IPS-18c (cell line): ENCODE measurements around the gene TSPAN19.
"Not testable (repeated sequence)": the region's sequence is repeated elsewhere in the genome, so short reads cannot be mapped to it uniquely, and the experiment has no call there.

Experiments
- H3K4me3 ChIP-seq: 2 replicates; pipeline ENCODE4 v1.7.0; 2013; ENCODE audit warnings: low read depth, mild to moderate bottlenecking, low read length, moderate library complexity; ENCODE audit not compliant: insufficient read depth
- H3K9me3 ChIP-seq: one replicate; pipeline ENCODE4 v1.6.1; 2013; ENCODE audit warnings: mild to moderate bottlenecking, low read length, moderate library complexity; ENCODE audit not compliant: control insufficient read depth, insufficient read depth

TSPAN19 gene

DNA sequence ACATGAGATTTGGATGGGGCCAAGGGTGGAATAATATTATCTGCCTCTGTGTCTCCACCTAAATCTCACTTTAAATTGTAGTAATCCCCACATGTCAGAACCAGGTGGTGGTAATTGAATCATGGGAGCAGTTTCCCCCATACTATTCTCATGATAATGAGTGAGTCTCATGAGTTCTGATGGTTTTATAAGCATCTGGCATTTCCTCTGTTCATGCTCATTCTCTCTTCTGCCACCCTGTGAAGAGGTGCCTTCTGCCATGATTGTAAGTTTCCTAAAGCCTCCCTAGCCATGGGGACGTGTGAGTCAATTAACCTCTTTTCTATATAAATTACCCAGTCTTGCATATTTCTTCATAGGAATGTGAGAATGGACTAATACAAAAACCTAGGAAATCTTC is 29.9 kb downstream of the TSPAN19 start:
- Histone ChIP-seq H3K4me3 (no peak overlapping the region), H3K9me3 (no peaks in the 10 kb centered on the region)

DNA sequence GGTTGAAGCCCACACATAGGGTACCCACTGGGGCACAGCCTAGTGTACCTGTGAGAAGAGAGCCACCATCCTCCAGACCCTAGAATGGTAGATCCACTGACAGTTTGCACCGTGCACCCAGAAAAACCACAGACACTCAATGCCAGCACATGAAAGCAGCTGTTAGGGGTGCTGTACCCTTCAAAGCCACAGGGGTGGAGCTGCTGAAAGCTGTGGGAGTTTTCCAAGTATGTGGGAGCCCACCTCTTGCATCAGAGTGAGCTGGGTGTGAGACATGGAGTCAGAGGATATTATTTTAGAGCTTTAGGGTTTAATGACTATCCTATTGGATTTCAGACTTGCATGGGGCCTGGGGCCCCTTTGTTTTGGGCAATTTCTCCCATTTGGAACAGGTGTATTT is 30.5 kb downstream of the TSPAN19 start:
- Histone ChIP-seq H3K4me3 (no peak overlapping the region), H3K9me3 (no peaks in the 10 kb centered on the region)

DNA sequence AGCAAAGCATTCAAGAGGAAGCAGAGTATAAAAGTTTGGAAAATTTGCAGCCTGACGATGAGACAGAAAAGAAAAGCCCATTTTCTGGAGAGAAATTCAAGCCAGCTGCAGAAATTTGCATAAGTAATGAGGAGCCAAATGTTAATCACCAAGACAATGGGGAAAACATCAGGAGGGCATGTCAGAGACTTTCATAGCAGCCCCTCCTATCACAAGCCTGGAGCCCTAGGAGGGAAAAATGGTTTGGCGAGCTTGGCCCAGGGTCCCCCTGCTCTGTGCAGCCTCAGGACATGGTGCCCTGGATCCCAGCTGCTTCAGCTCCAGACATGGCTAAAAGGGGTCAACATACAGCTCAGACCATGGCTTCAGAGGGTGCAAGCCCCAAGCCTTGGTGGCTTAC is 31.0 kb downstream of the TSPAN19 start:
- H3K9me3 ChIP-seq, H3K4me3 ChIP-seq: not testable (repeated sequence)

DNA sequence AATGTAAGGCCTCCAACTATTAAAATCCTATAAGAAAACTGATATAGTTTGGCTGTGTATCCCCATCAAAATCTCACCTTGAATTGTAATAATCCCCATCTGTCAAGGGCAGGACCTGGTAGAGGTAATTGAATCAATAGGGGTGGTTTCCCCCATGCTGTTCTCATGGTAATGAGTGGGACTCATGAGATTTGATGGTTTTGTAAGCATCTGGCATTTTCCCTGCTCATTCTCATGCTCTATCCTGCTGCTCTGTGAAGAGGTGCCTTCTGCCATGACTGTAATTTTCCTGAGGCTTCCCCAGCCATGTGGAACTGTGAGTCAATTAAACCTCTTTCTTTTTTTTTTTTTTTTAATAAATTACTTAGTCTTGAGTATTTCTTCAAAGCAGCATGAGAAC is 31.9 kb downstream of the TSPAN19 start:
- H3K9me3 ChIP-seq: no peaks in the 10 kb centered on the region
- no peak overlapping the region for H3K4me3 ChIP-seq

DNA sequence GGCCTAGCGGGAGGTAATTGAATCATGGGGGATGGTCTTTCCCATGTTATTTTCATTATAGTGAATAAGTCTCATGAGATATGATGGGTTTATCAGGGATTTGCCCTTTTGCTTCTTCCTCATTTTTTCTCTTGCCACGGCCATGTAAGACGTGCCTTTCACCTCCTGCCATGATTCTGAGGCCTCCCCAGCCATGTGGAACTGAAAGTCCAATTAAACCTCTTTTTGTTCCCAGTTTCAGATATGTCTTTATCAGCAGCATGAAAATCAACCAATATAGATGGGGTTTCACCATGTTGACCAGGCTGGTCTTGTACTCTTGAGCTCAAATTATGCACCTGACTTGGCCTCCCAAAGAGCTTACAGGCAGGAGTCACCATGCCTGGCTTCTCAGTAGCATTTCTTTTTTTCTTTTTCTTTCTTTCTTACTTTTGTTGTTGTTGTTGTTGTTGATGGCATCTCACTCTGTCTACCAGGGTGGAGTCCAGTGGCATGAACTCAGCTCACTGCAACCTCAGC is 33.2 kb downstream of the TSPAN19 start:
- Histone ChIP-seq H3K4me3 (no peak overlapping the region), H3K9me3 (no peaks in the 10 kb centered on the region)

DNA sequence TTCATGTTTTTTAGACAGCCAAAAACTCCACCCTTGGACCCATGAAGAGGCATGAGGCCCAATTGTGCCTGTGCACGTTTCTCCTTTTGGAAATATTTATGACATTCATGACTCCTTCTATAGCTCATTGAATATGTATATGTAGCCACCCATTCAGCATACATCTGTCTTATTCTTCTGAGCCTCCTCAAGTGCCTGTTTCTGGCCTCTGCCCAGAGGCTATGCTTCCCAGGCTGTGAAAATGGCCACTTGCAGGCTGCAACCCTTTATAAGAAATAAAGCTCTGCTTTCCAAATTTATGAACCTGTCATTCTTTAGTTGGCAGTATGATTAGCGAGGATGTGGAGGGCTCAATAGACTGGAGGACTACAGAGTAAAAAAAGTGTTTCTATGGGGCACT is 35.3 kb downstream of the TSPAN19 start:
- H3K9me3 ChIP-seq: no peaks in the 10 kb centered on the region
- H3K4me3 ChIP-seq: no peak overlapping the region

DNA sequence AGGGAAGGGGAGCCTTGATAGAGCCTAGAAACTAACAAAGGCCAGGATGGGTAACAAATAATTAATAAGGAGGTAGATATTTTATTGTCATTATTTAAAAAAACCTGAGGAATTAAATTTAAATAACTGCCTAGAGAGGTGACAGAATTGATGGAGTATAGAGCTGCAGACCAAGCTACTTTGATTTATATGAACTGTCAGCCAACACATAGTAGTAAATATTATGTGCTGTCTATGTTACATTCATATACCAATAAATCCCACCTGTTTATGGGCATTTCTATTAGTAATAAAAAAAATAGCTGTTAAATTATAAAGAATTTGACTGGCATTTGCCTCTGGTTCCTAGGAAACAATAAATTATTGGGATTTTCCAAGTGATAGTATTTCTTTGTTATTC is 37.7 kb downstream of the TSPAN19 start:
- Histone ChIP-seq H3K4me3 (no peak overlapping the region), H3K9me3 (no peaks in the 10 kb centered on the region)

DNA sequence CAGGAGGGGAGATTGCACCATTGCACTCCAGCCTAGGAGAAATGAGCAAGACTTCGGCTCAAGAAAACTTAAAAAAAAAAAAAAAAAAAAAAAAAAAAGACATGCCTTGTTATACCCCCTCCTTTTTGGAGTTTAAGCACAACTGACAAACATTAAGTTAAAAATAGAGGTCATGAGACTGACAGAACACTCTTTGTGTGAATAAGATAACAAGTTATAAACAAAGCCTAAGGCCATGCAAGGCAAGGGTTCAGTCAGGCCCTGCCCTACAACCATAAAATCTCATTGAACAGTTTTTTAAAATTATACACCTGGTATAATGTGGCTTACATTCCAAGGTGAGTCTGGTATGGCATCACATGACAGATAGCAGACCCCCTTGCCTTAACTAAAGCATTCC is 39.3 kb downstream of the TSPAN19 start:
- Histone ChIP-seq H3K9me3 (no peaks in the 10 kb centered on the region), H3K4me3 (no peak overlapping the region)

DNA sequence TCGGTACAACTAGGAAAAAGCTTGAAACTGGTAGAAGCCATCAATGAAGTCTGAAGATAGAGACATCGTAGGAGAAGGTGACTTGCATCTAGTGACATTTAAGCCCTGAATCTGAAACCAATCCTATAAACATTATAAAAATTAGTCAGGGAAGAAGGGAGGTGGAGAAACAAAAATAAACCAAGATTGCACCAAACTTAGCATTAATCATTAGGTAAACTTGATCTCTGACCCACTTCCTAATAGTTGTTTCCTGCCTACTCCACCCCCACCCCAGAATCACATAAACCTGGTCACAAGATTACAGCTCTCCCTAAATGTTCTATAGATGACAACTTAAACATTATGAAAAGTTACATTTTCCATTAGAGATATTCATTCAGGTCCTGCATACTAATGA is 40.4 kb downstream of the TSPAN19 start:
- H3K9me3 ChIP-seq: no peaks in the 10 kb centered on the region
- no peak overlapping the region for H3K4me3 ChIP-seq

DNA sequence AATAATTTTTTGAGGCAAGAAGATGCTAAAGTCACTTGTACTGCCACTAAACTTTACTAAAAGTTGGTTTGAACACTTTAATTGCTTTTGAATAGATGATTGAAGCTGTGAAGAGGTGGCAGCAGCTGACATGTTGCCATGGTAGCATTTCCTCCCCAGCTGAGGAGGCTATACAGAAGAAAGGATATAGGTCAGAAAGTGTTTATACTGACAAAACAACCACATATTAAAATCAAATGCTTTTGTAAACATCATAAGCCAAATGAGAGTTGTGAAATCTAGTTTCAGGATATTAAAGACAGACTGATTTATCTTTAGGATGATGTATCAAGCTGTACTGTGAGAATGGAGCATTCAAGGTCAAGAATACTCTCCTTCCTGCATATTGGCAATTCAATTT is 41.7 kb downstream of the TSPAN19 start:
- no peaks in the 10 kb centered on the region for H3K9me3 ChIP-seq
- H3K4me3 ChIP-seq: no peak overlapping the region

DNA sequence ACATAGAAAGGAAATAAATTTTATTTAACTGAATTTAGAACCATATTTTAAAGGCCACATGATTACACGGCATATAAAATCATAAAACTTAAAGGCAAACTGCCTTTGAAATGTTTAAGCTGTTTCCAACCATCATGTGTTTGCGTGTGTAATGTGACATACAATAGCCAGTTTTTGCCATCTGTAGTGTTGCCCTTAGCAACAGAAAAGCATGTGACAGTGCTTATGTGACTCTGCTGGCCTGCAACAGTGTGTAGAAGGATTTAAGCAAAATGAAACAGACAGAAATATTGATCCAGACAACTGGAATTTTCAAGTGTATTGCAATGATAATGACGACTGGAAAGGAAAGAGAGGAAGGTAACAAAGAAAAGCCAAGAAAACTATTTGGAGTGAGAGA is 49.5 kb downstream of the TSPAN19 start:
- Histone ChIP-seq H3K4me3 (no peak overlapping the region), H3K9me3 (no peaks in the 10 kb centered on the region)

DNA sequence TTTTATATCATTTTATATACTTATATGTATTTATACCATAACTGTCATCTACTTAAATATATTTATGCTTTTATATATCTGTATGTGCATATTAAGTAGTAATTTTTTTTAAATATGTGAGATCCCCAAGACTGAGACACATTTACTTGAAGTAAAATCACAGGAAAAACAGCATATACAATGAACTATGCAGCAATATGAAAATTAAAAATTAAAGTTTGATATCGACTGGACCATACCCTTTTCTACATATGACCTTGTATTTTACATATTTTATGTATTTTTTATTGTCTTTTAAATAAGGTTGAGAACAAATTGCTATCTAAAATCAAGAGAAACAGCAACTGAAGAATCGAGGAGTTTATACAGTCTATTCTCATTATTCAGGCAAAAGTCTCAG is 50.0 kb downstream of the TSPAN19 start:
- H3K4me3 ChIP-seq: no peak overlapping the region
- H3K9me3 ChIP-seq: no peaks in the 10 kb centered on the region

DNA sequence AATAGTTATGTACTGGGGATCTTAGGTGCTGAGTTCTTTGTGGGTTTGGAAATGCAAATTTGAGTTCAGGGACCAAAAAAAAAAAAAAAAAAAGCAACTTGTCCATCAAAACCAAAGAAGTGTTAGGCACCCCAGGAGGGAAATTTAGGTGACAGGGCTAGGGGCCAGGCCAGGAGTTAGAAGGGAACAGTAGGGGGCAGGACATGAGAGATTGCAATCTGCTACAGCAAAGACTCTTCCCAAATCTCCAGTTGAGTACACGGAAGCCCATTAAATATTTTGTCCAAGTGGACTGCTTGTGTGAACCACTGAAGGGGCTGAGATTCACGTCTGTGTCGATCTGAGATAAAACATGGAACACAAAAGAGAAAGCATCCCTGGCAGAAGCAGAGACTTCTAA is 52.8 kb downstream of the TSPAN19 start:
- no peak overlapping the region for H3K4me3 ChIP-seq

DNA sequence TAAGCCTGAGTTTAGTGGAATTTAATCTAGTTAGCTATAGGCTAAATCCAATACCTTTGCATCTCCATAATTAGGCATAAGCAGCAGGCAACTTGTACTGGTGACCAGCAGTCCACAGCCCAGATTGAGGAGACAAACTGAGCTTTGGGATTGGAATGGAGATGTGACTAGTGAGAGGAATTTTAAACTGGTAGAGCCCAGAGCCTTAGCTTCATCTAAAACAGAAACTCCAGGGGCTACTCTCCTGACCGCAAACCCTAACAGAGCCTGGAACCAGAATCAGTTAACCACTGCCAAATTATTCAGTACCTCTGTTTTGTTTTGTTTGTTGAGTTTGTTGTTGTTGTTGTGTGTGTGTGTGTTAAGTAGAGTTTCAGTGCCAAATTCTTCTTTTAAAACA is 53.2 kb downstream of the TSPAN19 start:
- Histone ChIP-seq H3K4me3 (no peak overlapping the region), H3K9me3 (no peaks in the 10 kb centered on the region)

More for the DNA sequence above, 52.8 kb downstream of the TSPAN19 start:
- H3K9me3 ChIP-seq: no peaks in the 10 kb centered on the region

DNA sequence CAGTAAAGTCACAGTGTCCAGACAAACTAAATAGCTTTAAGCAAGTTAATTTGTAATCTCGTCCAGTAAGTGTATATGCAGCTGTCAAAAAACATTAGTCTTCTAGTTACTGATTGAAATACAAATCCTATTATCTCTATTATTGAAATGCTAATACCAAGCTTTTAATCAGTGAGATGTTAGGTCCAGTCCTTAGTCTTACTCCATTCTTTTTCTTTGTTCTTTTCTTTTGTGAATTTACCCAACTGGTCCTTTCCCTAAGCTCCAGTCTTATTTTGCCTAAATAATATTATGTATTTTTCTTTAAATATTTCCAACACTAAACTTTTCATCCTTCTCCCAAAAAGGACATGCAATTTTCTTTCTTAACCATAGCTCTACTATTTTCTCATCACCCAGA is 57.2 kb downstream of the TSPAN19 start:
- no peaks in the 10 kb centered on the region for H3K9me3 ChIP-seq
- no peak overlapping the region for H3K4me3 ChIP-seq

DNA sequence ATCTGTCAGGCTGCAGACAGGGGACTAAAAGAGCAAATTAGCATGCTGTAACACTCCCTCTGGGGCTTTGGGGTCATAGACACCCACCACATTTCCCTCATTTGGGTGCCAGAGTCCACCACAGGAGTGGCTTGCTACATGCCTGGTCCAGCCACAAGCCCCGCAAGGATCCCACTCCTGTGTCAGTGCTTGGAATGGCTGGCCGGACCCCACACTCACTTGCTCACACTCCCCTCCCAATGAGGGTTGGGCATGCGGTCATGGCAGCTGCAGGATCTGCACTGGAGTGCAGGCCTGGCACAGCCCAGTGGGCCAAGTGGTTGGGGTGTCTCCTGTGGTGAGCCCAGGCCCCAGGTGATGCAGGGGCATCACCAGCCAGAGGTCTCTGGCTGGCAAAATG is 59.9 kb downstream of the TSPAN19 start:
- H3K4me3 ChIP-seq: no peak overlapping the region
- H3K9me3 ChIP-seq: no peaks in the 10 kb centered on the region

DNA sequence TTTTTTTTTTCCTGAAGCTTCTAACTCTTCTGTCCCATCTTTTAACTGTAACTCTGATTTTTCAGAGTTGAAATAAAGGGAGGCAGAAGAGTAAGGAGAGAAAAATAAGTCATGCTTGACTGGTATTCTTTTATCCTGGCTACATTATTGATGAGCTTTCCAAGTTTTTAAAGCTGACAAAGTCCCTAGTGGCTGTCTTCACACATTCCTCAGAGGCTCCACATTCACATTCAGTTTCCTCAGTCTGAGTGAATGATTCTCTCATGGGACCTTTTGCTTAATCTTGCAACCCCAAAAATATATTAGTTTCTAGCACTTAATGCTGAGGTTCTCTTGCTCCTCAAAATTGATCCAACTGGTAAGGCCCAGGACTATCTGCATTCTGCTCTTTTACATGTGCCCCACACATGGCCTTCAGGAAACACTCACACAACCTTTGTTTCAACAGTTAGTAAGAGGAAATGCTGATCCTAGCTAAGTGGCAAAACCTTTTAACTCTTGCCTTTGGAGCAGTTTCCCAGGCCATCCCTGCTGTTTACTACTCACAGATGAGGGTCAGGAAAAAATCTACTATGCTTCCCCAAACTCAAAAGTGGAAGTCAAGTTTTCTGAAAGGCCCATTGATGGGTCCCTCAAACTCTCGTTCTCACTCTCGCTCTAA is 61.8 kb downstream of the TSPAN19 start:
- H3K4me3 ChIP-seq: no peak overlapping the region
- H3K9me3 ChIP-seq: no peaks in the 10 kb centered on the region

DNA sequence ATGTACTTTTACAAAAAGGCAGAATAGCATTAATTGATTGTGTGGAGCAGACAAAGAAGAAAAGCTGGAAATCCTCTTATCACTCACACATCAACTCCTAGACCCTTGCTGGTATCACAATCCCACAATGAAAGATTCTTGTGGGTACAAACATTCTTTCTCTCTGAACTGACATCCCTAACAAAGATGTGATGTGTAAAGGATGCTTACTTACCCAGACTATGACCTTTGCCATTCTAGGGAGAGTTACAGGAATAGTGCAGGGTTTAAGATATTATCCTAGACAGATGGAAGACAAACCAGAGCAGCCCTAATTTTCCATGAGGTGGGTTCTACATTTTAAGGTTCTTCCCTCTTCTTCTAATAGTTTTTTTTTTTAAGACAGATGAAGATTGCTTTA is 63.1 kb downstream of the TSPAN19 start:
- Histone ChIP-seq H3K9me3 (no peaks in the 10 kb centered on the region), H3K4me3 (no peak overlapping the region)

DNA sequence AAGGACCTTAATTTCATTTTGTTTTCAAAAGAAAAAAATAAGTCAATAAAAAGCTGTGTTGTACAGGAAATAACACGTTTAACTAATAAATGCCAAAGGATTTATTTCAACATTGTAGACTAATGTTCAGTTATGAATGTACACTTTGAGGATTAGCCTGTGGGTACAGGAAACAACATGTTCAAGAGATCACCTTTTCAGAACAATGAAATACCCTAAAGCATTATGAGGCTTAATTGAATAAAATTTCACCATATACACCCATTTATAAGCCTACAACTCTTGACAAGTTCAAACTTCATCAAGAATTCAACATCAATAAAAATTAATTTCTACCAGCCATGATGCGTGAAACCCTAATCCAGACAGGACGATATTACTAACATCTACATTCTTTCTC is 66.9 kb downstream of the TSPAN19 start:
- H3K4me3 ChIP-seq: no peak overlapping the region
- no peaks in the 10 kb centered on the region for H3K9me3 ChIP-seq
